ENCODE data around the gene B3GAT2. TPM values are rescaled to one million over a fixed set of nuclear protein-coding genes. Genes with fewer than 3 reads are reported as not detected.

Gene B3GAT2
- total RNA-seq (2022; extraction: Qiagen RNA extraction; ENCODE audit: low read depth): 0.01 to 0.04 TPM (median 0.02 TPM) in 4 of 5 replicates, not detected in the other

GRCh38 chr6:70956451-70957283, at the start of gene B3GAT2:
Gene B3GAT2 (minus strand): TSS chr6:70957060. CDS start chr6:70956429, 631 bp downstream.

